ENCODE results near the gene CFAP57.
A peak's percentile ranks its signal among the peaks of the same experiment; 100 is the strongest.

The CFAP57 gene

DNA sequence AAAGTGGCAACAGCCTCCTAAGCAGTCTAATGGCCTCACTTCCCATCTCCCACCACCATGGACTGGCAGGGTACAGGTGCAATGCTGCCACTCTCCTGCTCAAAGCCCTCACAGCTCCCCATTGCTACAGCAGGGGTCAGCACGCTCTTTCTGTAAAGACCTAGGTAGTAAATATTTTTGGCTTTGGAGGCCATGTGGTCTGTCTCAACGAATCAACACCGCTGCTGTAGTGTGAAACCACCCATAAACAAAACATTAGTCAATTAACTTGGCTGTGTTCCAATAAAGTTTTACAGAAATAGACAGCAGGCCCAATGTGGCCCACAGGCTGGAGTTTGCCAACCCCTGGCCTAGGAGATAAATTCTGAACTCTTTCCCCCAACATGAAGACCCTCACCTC is 53.0 kb downstream of the CFAP57 start:
- TF ChIP-seq, protein P1, sequence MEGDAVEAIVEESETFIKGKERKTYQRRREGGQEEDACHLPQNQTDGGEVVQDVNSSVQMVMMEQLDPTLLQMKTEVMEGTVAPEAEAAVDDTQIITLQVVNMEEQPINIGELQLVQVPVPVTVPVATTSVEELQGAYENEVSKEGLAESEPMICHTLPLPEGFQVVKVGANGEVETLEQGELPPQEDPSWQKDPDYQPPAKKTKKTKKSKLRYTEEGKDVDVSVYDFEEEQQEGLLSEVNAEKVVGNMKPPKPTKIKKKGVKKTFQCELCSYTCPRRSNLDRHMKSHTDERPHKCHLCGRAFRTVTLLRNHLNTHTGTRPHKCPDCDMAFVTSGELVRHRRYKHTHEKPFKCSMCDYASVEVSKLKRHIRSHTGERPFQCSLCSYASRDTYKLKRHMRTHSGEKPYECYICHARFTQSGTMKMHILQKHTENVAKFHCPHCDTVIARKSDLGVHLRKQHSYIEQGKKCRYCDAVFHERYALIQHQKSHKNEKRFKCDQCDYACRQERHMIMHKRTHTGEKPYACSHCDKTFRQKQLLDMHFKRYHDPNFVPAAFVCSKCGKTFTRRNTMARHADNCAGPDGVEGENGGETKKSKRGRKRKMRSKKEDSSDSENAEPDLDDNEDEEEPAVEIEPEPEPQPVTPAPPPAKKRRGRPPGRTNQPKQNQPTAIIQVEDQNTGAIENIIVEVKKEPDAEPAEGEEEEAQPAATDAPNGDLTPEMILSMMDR (IDR thresholded peaks at IDR 0.05; ENCODE audit: low read depth, low read length): no peak
- no peak overlapping the region for H3K4me3 ChIP-seq (ENCODE audit: low read depth, low read length)

DNA sequence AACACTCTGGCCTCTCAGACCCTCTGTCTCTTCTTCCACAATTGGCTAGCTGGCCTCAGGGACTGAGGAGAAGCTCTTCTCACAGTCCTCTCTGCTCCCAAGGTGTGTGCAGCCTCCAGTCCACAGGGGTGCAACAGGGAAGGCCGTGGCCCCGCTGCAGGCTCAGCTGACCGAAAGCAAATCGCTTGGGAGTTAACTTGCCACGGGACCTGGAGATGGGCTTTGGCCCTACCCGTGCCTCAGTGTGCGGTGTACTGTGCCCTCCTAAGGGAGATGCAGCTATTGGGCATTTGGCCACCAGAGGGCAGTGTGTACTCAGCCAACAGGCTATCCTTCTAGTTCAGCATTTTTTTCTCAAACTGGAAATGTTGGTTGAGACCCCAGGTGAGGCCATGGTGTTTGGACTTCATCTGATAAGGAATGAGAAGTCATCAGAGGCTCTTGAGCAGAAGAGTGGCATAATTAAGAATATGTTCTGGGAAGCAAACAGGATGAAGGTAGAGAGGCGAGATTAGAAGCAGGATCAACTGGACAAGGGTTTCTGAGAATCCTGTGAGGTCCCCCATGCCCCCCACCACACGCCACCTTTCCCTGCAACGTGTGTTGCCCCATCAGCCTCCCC is 55.1 kb downstream of the CFAP57 start:
- TF ChIP-seq, protein P1 (IDR thresholded peaks at IDR 0.05; ENCODE audit: low read depth, low read length): peak; percentile 94
- H3K4me3 ChIP-seq (ENCODE audit: low read depth, low read length): no peak overlapping the region

DNA sequence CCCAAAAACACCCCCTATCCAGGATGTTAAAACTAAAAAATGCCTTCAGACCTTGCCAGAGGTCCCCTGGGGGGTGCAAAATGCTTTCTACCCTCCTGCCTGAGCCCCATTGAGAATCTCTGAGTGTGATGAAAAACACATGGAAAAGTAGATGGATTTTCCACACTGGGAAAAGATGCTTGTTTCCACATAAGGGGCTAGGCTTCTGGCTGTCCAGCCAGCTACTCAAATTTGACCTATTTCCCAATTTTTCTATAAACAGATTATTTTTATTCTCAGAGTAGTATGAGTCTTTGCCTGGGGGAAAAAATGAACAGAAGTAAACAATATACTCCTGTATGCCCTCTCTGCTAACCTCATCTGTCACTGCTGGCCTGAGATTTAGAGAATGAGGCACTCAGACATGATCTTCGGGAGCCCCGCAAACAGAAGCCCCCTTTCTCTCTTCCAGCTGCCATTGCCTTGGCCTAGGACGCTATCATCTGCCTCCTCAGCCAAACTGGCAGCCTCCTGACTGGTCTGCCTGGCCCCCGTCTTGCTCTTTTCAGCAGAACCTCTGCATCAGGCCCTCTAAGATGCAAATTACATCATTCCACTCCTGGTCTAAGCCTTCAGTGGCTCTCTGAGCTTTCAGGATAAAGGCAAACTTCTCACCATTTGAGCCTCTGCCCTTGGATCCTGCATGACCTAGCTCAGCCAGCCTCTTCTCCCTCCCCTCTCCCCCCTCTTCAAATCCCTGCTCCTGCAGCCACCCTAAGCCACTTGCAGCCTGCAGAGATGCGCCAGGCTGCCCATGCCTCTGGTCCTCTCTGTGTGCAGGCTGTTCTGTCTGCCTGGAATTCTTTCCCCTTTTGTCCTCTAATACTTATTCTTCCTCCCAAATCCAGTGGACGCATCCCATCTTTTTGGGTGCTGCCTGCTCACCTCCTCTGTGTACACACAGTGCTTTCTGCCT is 58.0 kb downstream of the CFAP57 start:
- H3K4me3 ChIP-seq (ENCODE audit: low read depth, low read length): no peak overlapping the region
- TF ChIP-seq, protein P1 (IDR thresholded peaks at IDR 0.05; ENCODE audit: low read depth, low read length): no peak

DNA sequence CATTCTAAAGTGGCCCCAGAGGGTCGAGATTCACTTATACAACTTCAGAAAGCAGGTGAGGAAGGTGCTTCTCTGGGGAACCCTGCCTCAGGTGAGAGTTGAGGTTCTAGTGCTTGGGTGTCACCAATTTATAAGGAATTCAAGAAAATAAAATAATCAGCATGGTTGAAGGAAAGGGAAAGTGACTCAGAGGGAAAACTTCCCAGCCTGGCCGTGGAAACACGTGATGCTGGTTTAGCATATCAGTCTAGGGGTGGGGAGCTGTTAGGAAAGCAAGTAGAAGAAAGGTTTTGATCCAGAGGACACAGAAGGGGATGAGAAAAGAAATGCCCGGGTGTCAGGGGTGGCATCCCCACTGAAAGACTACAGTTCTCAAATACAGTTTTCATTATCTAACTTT is 59.9 kb downstream of the CFAP57 start:
- H3K4me3 ChIP-seq (ENCODE audit: low read depth, low read length): no peak overlapping the region
- TF ChIP-seq, protein P1 (IDR thresholded peaks at IDR 0.05; ENCODE audit: low read depth, low read length): no peak

DNA sequence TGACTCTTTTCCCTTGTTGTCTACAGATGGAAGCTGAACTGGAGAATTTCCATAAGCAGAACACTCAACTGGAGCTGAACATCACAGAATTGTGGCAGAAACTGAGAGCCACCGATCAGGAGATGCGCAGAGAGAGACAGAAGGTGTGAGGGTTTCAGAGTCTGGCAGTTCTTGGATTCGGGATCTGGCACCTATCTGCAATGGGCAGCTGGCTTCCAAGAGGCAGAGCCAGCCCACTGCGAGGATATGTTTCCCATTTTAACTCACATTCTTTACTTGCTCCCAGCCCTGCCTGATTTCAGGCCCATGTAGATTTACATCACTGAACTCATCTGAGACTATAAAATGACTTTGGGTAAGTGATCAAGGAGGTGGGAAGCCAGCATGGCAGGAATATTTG is 60.4 kb downstream of the CFAP57 start:
- no peak overlapping the region for H3K4me3 ChIP-seq (ENCODE audit: low read depth, low read length)
- TF ChIP-seq, protein P1 (IDR thresholded peaks at IDR 0.05; ENCODE audit: low read depth, low read length): no peak

DNA sequence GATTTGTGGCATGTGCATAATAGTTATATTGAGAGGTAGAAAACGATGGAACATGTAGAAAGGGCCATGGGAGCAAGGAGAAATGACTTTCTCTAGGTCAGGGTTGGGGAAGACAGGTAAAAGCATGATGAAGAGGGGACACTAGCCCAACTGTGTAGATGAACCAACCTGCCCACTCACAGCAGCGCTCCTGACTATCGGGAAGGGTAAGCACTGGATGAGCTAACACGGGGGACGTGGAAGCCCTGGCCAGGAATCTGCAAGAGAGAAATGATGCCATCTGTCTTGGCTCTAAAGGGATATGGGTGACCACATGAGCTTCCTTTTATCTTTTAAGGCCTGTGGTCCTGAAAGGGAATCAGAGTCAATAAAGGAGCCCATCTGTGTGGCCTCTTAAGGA is 61.5 kb downstream of the CFAP57 start:
- H3K4me3 ChIP-seq (ENCODE audit: low read depth, low read length): no peak overlapping the region
- TF ChIP-seq, protein P1 (IDR thresholded peaks at IDR 0.05; ENCODE audit: low read depth, low read length): no peak

DNA sequence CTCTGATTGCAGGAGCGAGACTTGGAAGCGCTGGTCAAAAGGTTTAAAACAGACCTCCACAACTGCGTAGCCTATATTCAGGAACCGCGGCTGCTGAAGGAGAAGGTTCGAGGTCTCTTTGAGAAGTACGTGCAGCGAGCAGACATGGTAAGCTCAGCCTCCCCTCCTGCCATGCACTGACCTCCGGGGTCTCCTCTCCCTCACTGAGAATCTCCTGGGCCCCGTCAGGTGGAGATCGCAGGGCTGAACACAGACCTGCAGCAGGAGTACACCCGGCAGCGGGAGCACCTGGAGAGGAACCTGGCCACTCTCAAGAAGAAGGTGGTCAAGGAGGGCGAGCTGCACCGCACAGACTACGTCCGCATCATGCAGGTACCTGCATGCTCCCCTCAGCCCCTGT is 62.1 kb downstream of the CFAP57 start:
- no peak overlapping the region for H3K4me3 ChIP-seq (ENCODE audit: low read depth, low read length)
- TF ChIP-seq, protein P1 (IDR thresholded peaks at IDR 0.05; ENCODE audit: low read depth, low read length): no peak
